GM23338 (cell line): Measurements from ENCODE around the gene HSD11B1. TPM values are rescaled to one million over a fixed set of nuclear protein-coding genes. Genes with fewer than 3 reads are reported as not detected.

Source experiments
- ATAC-seq: fragments of 200-7000 bp; cut with Tn5 transposase; 3 replicates; pipeline ENCODE4 v1.9.1; 2020
- DNase-seq: peaks from one replicate; pipeline ENCODE4 v3.0.0-alpha.2; 2015; ENCODE audit warnings: low spot score
- H2AFZ ChIP-seq: fragments of 200-600 bp; sonication (generic); 2 replicates; pipeline ENCODE4 v1.8.0; 2016; ENCODE audit warnings: antibody characterized with exemption, mild to moderate bottlenecking, moderate library complexity
- H3F3A ChIP-seq: fragments of 200-600 bp; sonication (generic); replicated peaks from 2 replicates; pipeline ENCODE4 v1.8.0; 2017; ENCODE audit warnings: antibody characterized with exemption, mixed run types, low read depth
- H3K27ac ChIP-seq: fragments of 200-600 bp; sonication (generic); 2 replicates; pipeline ENCODE4 v1.6.1; 2016; ENCODE audit warnings: low read depth
- H3K27me3 ChIP-seq: fragments of 200-600 bp; sonication (generic); 2 replicates; pipeline ENCODE4 v1.8.0; 2016; ENCODE audit warnings: mild to moderate bottlenecking, mixed run types, moderate library complexity; ENCODE audit not compliant: insufficient read depth
- H3K36me3 ChIP-seq: fragments of 200-600 bp; sonication (generic); 2 replicates; pipeline ENCODE4 v1.8.0; 2016; ENCODE audit warnings: mild to moderate bottlenecking; ENCODE audit not compliant: insufficient read depth
- H3K4me1 ChIP-seq: fragments of 200-600 bp; sonication (generic); 2 replicates; pipeline ENCODE4 v1.8.0; 2016; ENCODE audit warnings: mild to moderate bottlenecking, moderate library complexity; ENCODE audit not compliant: insufficient read depth
- H3K4me2 ChIP-seq: fragments of 200-600 bp; sonication (generic); 2 replicates; pipeline ENCODE4 v1.7.1; 2017; ENCODE audit warnings: mixed run types
- H3K4me3 ChIP-seq: fragments of 200-600 bp; sonication (generic); 2 replicates; pipeline ENCODE4 v1.6.1; 2016; ENCODE audit warnings: mixed run types
- H3K79me2 ChIP-seq: fragments of 200-600 bp; sonication (generic); replicated peaks from 2 replicates; pipeline ENCODE4 v1.8.0; 2017; ENCODE audit warnings: mild to moderate bottlenecking; ENCODE audit not compliant: insufficient read depth
- H3K9me2 ChIP-seq: fragments of 200-600 bp; sonication (generic); 2 replicates; pipeline ENCODE4 v1.8.0; 2017; ENCODE audit not compliant: insufficient read depth
- H4K20me1 ChIP-seq: fragments of 200-600 bp; sonication (generic); replicated peaks from 2 replicates; pipeline ENCODE4 v1.8.0; 2017; ENCODE audit warnings: mild to moderate bottlenecking; ENCODE audit not compliant: insufficient read depth
- H3K27ac Mint-ChIP-seq: 2 replicates; pipeline ENCODE4 v1.8.0; 2020; ENCODE audit warnings: inconsistent platforms, mild to moderate bottlenecking, moderate library complexity, mixed read lengths
- H3K27me3 Mint-ChIP-seq: 3 replicates; pipeline ENCODE4 v1.8.0; 2022; ENCODE audit warnings: low read depth, mild to moderate bottlenecking, moderate library complexity, mixed read lengths, inconsistent platforms; ENCODE audit not compliant: insufficient read depth, poor library complexity
- H3K36me3 Mint-ChIP-seq: 3 replicates; pipeline ENCODE4 v1.8.0; 2021; ENCODE audit warnings: low read depth, mild to moderate bottlenecking, inconsistent platforms, moderate library complexity, mixed read lengths
- H3K4me1 Mint-ChIP-seq: 3 replicates; pipeline ENCODE4 v1.8.0; 2020; ENCODE audit warnings: mild to moderate bottlenecking, inconsistent platforms, mixed read lengths
- H3K4me3 Mint-ChIP-seq: 3 replicates; pipeline ENCODE4 v1.8.0; 2021; ENCODE audit warnings: moderate library complexity, mild to moderate bottlenecking, inconsistent platforms, mixed read lengths
- H3K9me3 Mint-ChIP-seq: 3 replicates; pipeline ENCODE4 v1.8.0; 2020; ENCODE audit warnings: moderate library complexity, mild to moderate bottlenecking, inconsistent platforms, mixed read lengths
- CREB1 ChIP-seq: fragments of 250-450 bp; sonication (Bioruptor Pico); IDR thresholded peaks from 2 replicates; pipeline ENCODE4 v1.5.0; 2020; ENCODE audit warnings: low read depth, mild to moderate bottlenecking, moderate library complexity
- CTCF ChIP-seq, 2 experiments: fragments of 200-600 bp in 1 of 2; sonication (generic) in 1 of 2; conservative IDR thresholded peaks; 2 replicates each; pipeline versions ENCODE4 v1.5.1 to v1.6.1; 2016 to 2017; ENCODE audit warnings: antibody characterized with exemption in 2 of 2, low read depth in 2 of 2, mild to moderate bottlenecking in 2 of 2, moderate library complexity in 1 of 2
- EZH2phosphoT487 ChIP-seq: fragments of 200-600 bp; sonication (generic); IDR thresholded peaks from one replicate; pipeline ENCODE4 v1.8.1; 2018; ENCODE audit warnings: antibody characterized with exemption; ENCODE audit not compliant: unreplicated experiment
- JUNB ChIP-seq: IDR thresholded peaks from one replicate; pipeline ENCODE4 v1.6.1; 2016; ENCODE audit warnings: antibody characterized with exemption; ENCODE audit not compliant: unreplicated experiment
- NANOG ChIP-seq: IDR thresholded peaks from 2 replicates; pipeline ENCODE4 v1.6.1; 2016; ENCODE audit warnings: antibody characterized with exemption, borderline replicate concordance
- POLR2AphosphoS5 ChIP-seq: IDR thresholded peaks from 2 replicates; pipeline ENCODE4 v1.6.1; 2016; ENCODE audit warnings: antibody characterized with exemption, low read depth
- REST ChIP-seq: IDR thresholded peaks from one replicate; pipeline ENCODE4 v1.6.1; 2018; ENCODE audit warnings: antibody characterized with exemption; ENCODE audit not compliant: unreplicated experiment
- STAT1 ChIP-seq: IDR thresholded peaks from one replicate; pipeline ENCODE4 v1.6.1; 2016; ENCODE audit warnings: antibody characterized with exemption; ENCODE audit not compliant: unreplicated experiment
- ZNF114 ChIP-seq: fragments of 250-450 bp; sonication (Bioruptor Pico); IDR thresholded peaks from 2 replicates; pipeline ENCODE4 v1.5.0; 2020; ENCODE audit warnings: mild to moderate bottlenecking, moderate library complexity
- ZNF331 ChIP-seq: fragments of 250-450 bp; sonication (Bioruptor Pico); IDR thresholded peaks from 2 replicates; pipeline ENCODE4 v1.5.0; 2020; ENCODE audit warnings: low read depth, mild to moderate bottlenecking, moderate library complexity
- polyA plus RNA-seq: library from polyadenylated mRNA; unstranded; fragments of >200 nt; fragmentation: Nextera tagmentation; extraction: Ambion mirVana; gene quantifications from 2 replicates; pipeline ENCODE4 v1.2.1, GENCODE V29; 2016
- total RNA-seq: library from RNA; depleted of rRNA; stranded (reverse); fragments of >200 nt; shearing (Covaris generic); gene quantifications from 2 replicates; pipeline ENCODE4 v1.2.3, GENCODE V29; 2014

The HSD11B1 gene
- total and polyA plus RNA-seq, 2 experiments from 2014 or later: not detected

- H2AFZ ChIP-seq: no peak overlapping the region
- no peaks in the 10 kb centered on the region for H3F3A ChIP-seq
- H4K20me1 ChIP-seq: no peaks in the 10 kb centered on the region
- ATAC-seq (no peak), DNase-seq (no peak)
- no peak overlapping the region for H3K4me2 ChIP-seq
- no peaks in the 10 kb centered on the region for H3K36me3 Mint-ChIP-seq
- H3K4me1 ChIP-seq: peaks cover 4% of the 10 kb centered on the region; the same call in 1 of the 2 replicates
- H3K27ac Mint-ChIP-seq: no peak overlapping the region
- H3K36me3 ChIP-seq: no peaks in the 10 kb centered on the region
- no peak overlapping the region for H3K4me3 Mint-ChIP-seq
- peaks cover 25% of the 10 kb centered on the region for H3K27me3 ChIP-seq
- peaks cover 1% of the 10 kb centered on the region for H3K27me3 Mint-ChIP-seq
- no peak for TF ChIP-seq REST
- no peak for TF ChIP-seq JUNB
- TF ChIP-seq CREB1 (CRISPR knock-in tag): no peak
- no peak for TF ChIP-seq NANOG
- TF ChIP-seq EZH2phosphoT487: no peak
- no peak for TF ChIP-seq POLR2AphosphoS5
- no peak for TF ChIP-seq ZNF331 (CRISPR knock-in tag)
- no peak for TF ChIP-seq CTCF (conservative IDR thresholded peaks at IDR 0.05; ENCODE audit: low read depth in 2 of 2)
- H3K9me2 ChIP-seq: no peaks in the 10 kb centered on the region
- no peaks in the 10 kb centered on the region for H3K9me3 Mint-ChIP-seq
- H3K79me2 ChIP-seq: no peaks in the 10 kb centered on the region
- H3K4me1 Mint-ChIP-seq: peaks cover 10% of the 10 kb centered on the region
- no peak overlapping the region for H3K4me3 ChIP-seq
- H3K27ac ChIP-seq: no peak overlapping the region
Measured at GRCh38 chr1:209749670-209750323, 45.2 kb downstream of the HSD11B1 start.

- H3F3A ChIP-seq: no peaks in the 10 kb centered on the region
- H3K27ac ChIP-seq: no peak overlapping the region
- H3K4me3 ChIP-seq: no peak overlapping the region
- ATAC-seq (no peak), DNase-seq (no peak)
- peaks cover 4% of the 10 kb centered on the region; the same call in 1 of the 2 replicates for H3K4me1 ChIP-seq
- H3K27me3 ChIP-seq: peaks cover 19% of the 10 kb centered on the region
- no peaks in the 10 kb centered on the region for H3K9me2 ChIP-seq
- Mint-ChIP-seq H3K27ac (no peak overlapping the region), H3K27me3 (peaks cover 1% of the 10 kb centered on the region), H3K9me3 (no peaks in the 10 kb centered on the region), H3K36me3 (no peaks in the 10 kb centered on the region), H3K4me3 (no peak overlapping the region), H3K4me1 (peaks cover 10% of the 10 kb centered on the region)
- no peaks in the 10 kb centered on the region for H4K20me1 ChIP-seq
- no peaks in the 10 kb centered on the region for H3K36me3 ChIP-seq
- no peaks in the 10 kb centered on the region for H3K79me2 ChIP-seq
- no peak for TF ChIP-seq NANOG
- no peak for TF ChIP-seq ZNF114 (CRISPR knock-in tag)
- no peak for TF ChIP-seq REST
- TF ChIP-seq ZNF331 (CRISPR knock-in tag): no peak
- TF ChIP-seq CTCF (conservative IDR thresholded peaks at IDR 0.05; ENCODE audit: low read depth in 2 of 2): no peak
- no peak for TF ChIP-seq STAT1
- TF ChIP-seq POLR2AphosphoS5: no peak
- no peak for TF ChIP-seq CREB1 (CRISPR knock-in tag)
- TF ChIP-seq JUNB: no peak
- H2AFZ ChIP-seq: no peak overlapping the region
- H3K4me2 ChIP-seq: no peak overlapping the region
Measured at GRCh38 chr1:209751627-209752231, 47.1 kb downstream of the HSD11B1 start.
